Stimulated activated CD4-positive, alpha-beta T cell treated with anti-CD3 and anti-CD28 coated beads, TNF-alpha, amount 100 ng/mL, for 4 hours (primary cell): Measurements from ENCODE around the gene ERC2.
"Not testable (repeated sequence)": the region's sequence is repeated elsewhere in the genome, so short reads cannot be mapped to it uniquely, and the experiment has no call there.

ENCODE experiments used
- DNase-seq, 3 experiments: peaks; one replicate each; pipeline ENCODE4 v3.0.0-alpha.2; 2020; ENCODE audit warnings: low read depth in 3 of 3

ERC2 gene

DNA sequence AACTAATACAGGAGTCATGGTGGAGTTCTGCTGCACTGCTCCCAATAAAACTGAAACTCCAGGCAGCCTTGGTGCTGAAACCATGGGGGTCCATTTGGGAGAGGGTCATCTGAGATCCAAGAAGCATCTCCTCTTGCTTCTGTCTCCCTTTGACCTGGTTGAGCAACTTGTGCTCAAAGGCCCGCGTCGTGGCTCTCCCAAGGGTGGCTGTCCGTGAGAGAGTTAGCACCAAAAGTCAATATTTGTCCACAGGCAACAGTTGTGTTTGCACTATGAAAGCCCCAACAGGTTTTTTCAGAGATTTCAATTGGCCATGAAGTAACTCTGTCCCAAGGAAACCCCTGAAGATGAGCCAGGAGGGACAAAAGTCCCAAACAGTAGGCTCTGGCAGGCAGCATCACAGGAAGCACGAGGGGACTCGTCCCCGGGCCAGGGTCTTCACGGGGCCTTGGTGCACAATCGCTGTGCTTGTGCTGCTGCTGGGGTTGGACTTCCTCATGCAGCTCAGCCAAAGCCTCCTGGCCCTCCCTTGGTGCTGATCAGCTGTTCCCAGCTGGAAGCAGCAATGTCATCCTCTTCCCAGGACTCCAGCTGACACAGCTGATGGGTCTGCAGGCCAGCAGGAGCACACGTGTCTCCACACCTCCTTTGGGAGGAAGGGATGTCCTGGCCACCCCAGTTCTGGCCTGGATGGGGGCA lies 941.8 kb downstream of the ERC2 start:
- DNase-seq, result no peak

DNA sequence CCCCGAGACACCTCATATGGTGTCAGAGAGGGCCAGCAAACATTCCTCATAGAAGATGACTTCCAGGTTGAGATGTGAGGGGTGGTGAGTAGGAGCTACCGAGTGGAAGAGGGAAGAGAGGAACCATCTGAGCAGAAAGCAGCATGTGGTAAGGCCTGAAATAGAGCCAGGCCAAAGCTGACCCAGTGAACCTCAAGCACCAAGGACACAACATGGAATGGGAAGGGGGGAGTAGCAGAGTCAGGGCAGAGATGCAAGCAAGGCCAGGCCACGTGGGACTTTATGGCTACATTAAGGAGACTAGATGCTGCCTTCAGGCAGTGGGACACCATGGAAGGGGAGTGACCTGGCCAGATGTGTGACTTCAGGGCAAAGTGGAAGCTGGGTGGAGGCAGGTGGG lies 942.8 kb downstream of the ERC2 start:
- DNase-seq, result no peak

DNA sequence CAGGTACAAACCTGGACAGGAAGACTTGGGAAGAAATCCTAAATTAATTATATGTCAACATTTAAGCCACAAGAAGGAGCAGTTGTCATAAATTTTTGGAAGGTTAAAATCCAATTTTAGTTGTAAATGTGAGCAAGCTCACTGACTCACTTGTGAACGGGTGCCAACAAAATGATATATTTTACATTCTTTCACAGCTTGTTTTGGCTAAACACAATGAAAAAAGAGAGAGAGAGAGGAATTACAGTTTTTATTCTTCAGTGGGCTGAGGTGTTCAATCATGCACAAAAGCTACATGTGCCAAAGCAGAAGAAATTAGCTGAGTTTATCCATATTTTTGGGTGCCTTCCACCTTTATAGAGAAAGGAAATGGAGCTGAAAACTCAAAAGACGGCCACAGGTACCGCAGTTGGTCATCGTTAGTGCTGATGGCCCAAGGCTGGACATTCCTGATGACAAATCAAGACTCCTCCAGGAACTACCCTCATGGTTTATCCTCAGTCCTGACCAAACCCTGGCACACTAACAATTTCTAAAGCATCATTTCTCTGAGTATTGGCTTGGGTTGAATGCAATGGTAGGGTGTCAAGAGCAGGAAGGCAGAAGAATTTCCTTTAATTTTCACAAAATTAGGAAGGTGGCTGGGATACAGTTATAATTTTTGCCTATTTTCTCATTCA lies 943.6 kb downstream of the ERC2 start:
- no peak for DNase-seq

DNA sequence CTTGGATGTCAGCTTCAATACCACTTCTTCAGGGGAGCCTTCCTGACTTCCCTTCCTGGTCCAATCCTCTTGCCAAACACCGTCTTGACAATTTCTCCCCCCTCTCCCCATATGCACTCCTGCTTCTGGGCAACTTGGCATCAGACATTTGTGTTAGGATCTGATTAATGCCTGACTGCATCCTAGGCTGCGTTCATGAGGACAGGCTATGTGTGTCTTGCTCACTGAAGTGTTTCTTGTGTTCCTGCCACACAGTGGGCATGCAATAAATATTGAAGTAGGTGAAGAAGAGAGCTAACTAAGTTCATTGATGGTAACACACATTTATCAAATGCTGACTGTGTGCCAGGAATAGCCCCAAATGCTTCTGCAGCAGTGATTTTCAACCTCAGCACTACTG lies 944.8 kb downstream of the ERC2 start:
- DNase-seq, result no peak

DNA sequence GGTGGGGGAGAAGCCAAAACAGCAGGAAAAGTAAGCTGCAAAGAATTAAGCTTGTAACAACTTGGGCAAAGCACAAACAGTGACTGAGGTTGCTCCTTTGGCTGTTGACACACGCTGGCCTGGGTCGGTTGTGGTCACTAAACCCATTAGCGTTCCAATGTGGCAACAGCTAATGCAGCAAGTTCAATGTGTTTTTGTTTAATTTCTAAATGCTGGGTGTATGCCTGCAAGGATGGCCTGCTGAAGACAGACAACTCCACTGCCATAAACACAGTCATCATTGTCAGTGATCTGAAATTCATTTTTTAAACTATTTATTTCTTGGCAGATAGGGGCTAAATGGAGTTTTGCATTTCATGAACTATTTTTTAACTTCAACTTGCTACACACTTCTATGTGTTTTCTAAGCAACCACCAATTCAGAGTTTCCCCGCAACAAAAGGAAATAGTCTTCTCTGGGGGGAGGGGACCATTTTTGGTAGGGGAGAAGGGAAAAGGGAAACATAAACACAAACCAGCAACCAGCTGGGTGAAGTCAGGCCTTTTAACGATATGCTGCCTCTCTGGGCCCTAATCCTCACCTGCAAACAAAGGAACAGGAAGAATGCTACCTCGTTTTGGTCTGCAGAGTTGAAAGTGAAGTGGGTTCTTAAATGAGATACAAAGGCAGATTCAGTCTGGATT lies 946.4 kb downstream of the ERC2 start:
- DNase-seq, result no peak

DNA sequence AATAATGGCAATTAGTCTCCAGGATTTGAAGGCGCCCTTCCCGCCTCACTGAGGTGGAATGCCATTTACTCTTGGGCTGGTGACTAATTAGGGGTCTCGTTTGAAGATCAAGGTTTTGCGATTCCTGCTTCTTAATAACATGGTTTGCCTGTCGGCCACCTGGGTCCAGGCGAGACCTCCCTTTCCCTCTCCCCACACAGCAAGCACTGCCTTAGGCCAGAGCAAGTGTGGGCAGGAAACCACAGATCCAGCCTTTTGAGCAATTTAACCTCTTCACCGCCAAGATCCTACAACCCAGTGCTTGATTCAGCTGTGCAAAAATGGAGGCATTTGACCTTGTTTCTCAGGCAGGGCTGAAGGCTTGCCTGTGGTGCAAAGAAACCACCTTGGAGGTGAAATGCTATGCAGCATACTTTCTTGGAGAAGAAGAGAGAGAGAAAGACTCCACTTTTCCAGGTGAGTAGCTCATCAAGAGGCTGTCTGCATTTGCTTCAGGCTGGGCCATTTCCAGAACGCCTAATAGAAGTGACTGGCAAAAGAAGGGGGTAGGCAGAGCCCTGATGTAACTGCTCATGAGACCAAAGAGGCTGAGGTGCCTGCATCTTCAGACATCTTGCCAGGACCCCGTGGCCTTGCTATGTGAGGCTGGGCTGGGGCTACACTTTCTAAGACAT lies 947.1 kb downstream of the ERC2 start:
- DNase-seq, result no peak

DNA sequence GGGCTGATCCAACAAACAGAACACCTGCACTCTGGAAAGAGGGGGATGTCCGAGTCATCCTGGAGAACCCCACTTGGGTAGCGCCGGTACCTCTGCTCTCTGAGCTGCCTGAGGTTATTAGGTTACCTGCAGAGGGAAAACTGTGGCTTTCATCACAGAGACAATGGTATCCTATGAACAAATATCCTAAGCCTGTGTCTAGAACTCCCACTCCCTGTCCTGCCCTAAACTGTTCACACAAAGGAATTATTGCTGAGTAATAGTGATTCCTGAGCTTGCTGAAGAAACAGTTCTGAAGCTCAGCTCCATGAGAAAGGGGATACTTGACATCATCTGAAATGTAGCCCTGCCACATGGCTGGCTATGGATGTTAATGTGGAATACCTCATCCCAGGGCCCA lies 949.2 kb downstream of the ERC2 start:
- DNase-seq, result no peak

DNA sequence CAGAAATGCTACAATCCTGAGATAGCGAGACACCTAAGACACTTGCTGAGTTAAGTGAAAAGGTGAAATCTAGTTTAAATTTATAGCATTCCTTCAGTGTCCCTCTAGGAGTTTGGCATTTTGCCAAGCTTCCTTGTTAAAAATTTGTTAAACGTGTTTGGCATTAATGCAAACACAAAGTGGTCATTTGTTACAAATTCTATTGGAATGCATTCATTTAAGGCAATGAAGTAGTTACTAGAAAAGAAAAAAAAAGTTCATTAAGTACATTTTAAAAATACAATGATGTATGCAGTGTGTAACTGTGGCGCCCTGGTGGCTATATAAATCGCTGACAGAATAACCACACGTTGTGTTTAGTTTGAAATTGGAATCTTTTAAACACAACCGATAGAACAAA lies 949.8 kb downstream of the ERC2 start:
- no peak for DNase-seq

DNA sequence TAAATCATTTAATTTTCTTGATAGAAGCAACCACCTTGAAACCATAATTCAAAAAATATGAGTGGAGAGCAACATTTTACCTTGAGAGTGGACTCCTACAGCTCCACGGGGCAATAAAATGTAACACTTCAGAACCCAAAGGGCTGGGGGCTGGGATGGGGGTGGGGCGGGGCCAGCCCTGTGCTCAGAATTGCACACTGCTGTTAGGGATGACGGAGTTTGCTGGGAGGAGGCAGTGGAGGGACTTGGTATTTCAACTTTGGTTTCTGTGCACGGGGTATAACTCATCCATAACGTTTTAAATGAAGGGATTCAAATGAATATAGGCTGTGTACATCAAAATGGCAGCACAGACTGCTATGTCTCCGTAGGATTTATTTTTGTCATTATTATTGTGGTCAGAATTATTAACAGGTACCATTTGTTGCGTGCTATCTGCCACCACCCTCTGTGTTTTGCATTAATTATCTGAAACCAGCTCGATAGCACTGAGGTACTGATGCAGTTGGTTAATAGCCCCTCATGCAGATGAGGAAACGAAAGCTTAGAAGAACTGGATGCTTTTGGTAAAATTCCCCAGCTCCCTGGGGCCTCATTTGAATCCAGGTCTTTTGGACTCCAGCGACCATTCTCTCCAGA lies 951.8 kb downstream of the ERC2 start:
- DNase-seq, result no peak

DNA sequence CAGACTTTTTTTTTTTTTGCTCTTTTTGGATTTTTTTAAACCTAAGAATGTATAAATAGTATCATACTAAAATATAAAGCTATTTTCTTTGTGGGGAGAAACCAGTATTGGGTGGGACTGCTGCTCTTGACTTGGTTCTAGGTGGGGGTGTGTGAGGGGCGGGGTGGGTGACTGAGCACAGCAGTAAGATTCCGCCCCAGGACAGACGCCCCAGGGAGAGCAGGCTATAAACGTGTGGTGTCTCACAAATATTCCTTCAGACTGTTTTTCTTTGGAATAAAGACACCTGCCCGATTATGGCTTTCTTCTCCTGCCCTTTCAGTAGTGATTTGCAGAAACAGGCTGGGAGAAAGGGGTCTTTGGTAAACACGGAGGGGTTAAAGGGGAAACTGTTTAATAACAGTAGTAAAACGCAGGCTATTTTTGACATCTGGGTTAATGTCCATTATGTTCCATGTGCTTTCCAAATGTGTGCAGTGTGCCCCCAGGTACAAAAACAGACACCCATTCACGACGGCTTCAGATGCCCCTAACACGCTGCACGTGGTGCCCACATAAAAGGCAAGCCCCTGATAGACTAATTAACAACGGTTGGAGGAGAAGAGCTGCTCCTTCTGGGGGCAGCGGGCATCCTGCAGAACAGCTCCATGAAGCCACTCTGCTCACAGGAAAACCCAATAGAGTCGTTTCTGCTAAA lies 952.6 kb downstream of the ERC2 start:
- DNase-seq, result no peak

DNA sequence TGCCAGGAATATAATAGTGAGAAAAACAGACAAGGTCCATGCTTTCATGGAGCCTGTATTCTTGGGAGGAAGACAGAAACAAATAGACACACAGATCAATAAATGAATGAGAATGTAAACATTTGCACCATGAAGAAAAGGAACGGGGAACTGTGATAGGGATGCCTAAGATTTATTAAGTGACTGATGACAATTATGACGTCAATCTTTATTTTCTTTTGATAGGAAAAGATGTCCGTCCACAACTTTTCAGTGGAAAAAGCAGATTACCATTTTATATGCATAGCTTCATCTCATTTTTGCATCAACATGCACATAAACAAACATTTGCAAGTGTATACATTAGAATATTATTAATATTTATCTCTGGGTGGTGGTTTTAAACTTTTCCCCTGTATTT lies 953.3 kb downstream of the ERC2 start:
- DNase-seq, result no peak

DNA sequence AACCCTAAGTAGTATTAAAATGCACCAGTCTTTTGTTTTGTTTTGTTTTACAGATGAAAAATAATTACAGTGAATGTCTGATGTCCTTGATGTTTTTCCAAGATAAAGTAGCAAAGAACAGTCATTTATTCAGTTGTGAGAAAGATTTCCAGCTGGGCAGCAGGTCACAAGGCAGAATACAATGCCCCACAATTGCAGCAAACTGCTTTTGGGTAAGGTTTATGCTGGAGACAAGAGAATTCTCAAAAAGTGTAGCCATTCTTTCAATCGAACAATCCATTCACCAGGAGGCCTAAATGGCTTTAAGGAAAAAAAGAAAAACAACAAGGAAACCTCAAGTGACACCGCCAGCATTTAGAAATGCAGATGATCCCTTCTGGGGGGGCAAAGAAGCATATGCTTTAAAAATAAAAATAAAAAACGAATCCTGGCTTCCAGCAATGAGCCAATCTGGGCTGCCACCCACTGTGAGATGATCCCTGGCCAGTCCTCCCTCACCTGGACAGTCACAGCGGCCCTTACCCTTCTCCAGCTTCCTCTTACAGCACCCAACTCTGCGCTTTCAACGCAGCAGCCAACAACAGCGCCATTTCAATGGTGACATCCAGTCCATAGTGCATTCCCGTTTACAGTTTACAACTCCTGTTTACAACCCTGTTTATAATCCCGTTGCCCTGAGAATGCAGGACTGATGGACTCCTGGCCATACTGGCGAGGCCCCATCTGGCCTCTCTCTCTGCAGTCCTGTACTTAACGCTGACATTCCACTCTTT lies 955.5 kb downstream of the ERC2 start:
- DNase-seq, result no peak

DNA sequence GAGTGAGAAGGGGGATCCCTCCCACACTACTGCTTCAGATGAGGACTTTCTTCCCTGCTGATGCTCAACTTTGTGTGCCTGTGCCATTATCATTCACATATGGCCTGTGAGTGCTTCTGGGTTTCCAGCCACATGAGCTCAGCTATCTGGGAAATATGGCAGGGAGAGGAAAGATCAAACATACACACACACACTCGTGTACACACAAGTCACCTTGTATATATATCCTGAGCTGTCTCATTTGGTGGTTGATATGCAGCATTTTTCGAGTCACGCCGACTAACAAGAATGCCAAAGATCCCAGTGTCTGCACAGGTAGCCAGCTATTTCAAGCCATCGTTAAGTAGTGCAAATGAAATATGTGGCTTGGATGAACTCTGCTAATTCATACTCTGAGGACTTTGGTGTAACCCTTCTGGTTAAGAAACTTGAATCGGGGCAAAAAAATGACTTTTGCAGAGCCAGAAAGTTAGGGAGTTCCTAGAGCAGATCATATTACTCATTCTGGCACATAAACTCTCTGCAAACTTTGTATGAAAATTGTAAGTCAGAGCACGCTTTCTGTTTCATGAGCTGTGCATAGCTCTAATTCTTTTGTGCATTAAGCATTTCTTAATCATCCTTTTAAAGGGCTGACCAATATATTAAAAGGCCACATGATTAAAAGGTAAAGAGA lies 956.2 kb downstream of the ERC2 start:
- no peak for DNase-seq

DNA sequence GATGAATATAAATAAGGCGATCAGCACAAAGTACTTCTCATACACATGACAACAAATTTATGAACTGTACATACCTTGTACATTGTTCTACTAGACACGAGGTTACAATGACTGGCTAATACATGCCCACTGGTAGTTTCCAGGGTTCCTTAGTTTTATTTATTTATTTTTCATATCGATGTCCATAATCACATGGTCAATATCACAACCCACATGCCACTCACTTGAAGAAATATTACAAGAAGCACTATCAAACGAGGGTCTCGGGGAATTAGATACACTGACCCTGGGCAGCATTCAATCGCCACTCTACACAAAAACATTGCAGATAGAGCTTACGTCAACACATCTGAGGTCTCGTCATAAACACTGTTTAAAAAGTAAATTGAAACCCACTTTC lies 959.9 kb downstream of the ERC2 start:
- DNase-seq, result no peak

DNA sequence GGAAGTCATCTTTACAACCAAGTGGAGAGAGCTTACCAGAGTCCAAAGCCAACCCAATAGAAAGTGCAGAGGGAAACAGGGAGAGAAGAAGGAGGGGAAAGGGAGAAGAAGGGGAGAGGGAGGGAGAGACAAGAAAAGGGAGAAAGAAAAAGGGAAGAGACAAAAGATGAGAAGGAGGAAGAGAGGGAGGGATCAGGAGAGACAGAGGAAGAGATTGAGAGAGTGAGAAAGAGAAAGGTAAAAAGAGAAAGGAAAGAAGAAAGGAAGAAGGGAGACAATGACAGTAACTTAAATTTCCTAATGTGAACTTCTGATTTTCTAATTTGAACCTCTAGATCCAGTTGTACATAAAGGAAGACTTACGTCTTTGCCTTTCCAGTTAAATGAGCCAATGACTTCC lies 960.5 kb downstream of the ERC2 start:
- no peak for DNase-seq

DNA sequence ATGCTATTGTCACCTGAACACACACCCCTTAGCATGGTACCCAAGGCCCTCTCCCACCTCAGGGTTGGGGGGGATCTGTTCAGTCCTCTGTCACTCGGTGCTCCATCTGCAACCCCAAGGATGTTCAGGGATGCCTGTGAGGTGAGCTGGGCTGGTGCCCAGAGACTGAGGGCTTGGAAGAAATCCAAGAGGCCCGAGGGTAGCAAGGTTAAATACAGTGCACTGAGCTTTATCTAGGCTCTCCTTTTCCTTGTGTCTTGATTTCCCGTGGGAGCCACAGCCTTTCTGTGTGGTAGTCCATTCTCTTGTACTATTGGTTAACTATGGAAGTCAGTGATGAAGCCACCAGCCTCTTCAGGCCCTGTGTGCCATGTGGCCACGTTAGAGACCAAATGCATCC lies 962.5 kb downstream of the ERC2 start:
- DNase-seq, result no peak

DNA sequence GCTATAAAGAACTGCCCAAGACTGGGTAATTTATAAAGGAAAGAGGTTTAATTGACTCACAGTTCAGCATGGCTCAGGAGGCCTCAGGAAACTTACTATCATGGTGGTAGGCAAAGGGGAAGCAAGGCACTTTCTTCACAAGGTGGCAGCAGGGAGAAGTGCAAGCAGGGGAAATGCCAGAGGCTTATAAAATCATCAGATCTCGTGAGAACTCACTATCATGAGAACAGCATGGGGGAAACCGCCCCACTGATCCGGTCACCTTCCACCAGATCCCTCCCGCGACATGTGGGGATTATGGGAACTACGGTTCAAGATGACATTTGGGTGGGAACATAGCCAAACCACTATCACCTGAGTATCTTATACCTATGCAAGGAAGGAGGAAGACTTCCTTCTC lies 963.2 kb downstream of the ERC2 start:
- DNase-seq, result not testable (repeated sequence)

DNA sequence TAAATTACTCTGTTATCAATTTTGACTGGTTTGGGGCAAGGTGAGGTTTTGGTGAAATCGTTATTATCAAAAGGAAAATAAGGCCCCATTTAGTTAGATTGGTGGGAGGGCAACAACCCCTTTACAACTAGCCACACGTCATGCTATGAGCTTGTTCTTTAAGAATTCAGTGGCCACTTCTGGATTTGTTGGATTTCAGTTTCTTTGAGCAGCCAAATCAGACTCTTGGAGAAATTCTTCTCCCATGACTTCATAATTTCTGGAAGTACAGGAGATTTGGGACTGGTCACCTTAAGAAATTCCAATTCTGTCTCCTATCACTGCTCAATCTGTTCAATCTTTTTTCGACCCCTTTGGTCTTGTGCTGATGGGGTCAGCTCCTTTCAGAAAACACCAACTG lies 966.4 kb downstream of the ERC2 start:
- no peak for DNase-seq

DNA sequence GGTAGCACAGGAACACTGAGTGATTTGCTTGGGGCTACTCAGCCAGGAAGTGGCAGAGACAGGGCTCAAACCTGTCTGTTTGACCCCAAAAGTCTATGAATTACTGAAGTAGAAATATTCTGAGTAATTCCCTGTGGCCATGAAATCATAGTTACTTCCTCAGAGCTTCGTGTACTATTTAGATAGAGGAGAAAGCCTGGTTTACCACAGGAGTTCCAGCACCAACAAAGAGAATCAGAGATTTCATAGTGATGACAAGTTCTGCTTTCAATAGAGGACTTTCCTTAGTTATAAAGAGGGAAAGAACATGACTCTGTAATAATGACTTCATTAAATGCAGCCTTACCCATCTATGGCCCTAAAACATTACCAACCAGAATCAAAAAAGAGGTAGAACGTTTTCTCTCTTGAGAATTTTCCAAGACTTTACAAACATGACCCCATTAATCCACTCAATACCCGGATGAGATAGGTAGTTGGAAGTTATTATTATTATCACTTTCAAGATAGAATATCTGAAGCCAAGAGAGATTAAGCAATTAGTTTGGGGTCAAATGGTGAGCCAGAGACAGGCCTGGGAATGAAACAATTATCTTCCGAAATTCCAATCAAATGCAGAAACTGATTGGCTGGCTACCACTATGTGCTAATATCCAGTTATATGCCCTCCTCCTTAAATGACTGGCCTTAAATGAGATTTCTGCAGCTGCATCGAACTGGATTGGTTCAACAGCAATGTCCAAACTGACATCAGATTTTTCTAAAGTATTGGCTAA lies 967.5 kb downstream of the ERC2 start:
- no peak for DNase-seq
